PC-3 (cell line): ENCODE results near the gene HINT1. TPM values are rescaled to one million over a fixed set of nuclear protein-coding genes. Genes with fewer than 3 reads are reported as not detected.

Experiments
- ATAC-seq: fragments of 200-7000 bp; cut with Tn5 transposase; 2 replicates; pipeline ENCODE4 v1.9.1; 2020; ENCODE audit warnings: mild to moderate bottlenecking, moderate library complexity
- BruUV-seq: library from RNA; stranded (reverse); fragments of 400-500 nt; replicated peaks from 2 replicates; lab custom pipeline; 2021; lab: Mats Ljungman, UMichigan
- CTCF ChIA-PET: fragments of 300-600 bp; sonication (Branson Sonifier 250); formaldehyde crosslinking; loops from one replicate; lab custom pipeline; 2022; ENCODE audit warnings: antibody characterized with exemption; lab: Charles Lee
- POLR2A ChIA-PET: fragments of 300-600 bp; sonication (Branson Sonifier 250); formaldehyde crosslinking; loops from one replicate; lab custom pipeline; 2022; ENCODE audit warnings: antibody characterized with exemption; ENCODE audit not compliant: unreplicated experiment; lab: Charles Lee
- DNase-seq: peaks from one replicate; pipeline ENCODE4 v3.0.0-alpha.2; 2015
- H2AFZ ChIP-seq: fragments of 300-600 bp; sonication (generic); 2 replicates; pipeline ENCODE4 v1.6.0; 2016; ENCODE audit warnings: antibody characterized with exemption, low read length
- H3F3A ChIP-seq: fragments of 300-600 bp; sonication (generic); one replicate; pipeline ENCODE4 v1.6.0; 2017; ENCODE audit warnings: antibody characterized with exemption, low read length, control low read depth, mild to moderate bottlenecking; ENCODE audit not compliant: unreplicated experiment
- H3K27ac ChIP-seq: fragments of 300-600 bp; sonication (generic); 2 replicates; pipeline ENCODE4 v1.5.1; 2016; ENCODE audit warnings: mild to moderate bottlenecking, low read length
- H3K27me3 ChIP-seq: fragments of 300-600 bp; sonication (generic); 2 replicates; pipeline ENCODE4 v1.6.1; 2016; ENCODE audit warnings: low read length, mixed read lengths
- H3K36me3 ChIP-seq: fragments of 300-600 bp; sonication (generic); 2 replicates; pipeline ENCODE4 v1.6.1; 2016; ENCODE audit warnings: low read depth, mixed run types, low read length, mixed read lengths
- H3K4me1 ChIP-seq: fragments of 300-600 bp; sonication (generic); 2 replicates; pipeline ENCODE4 v1.5.1; 2016; ENCODE audit warnings: low read length; ENCODE audit not compliant: insufficient read depth
- H3K4me2 ChIP-seq: fragments of 300-600 bp; sonication (generic); 2 replicates; pipeline ENCODE4 v1.6.0; 2016; ENCODE audit warnings: low read length
- H3K4me3 ChIP-seq: fragments of 300-600 bp; sonication (generic); 2 replicates; pipeline ENCODE4 v1.5.1; 2016; ENCODE audit warnings: mild to moderate bottlenecking, low read length, mixed read lengths
- H3K79me2 ChIP-seq: fragments of 300-600 bp; sonication (generic); 2 replicates; pipeline ENCODE4 v1.6.1; 2017; ENCODE audit warnings: low read length, mixed read lengths
- H3K9ac ChIP-seq: fragments of 300-600 bp; sonication (generic); 2 replicates; pipeline ENCODE4 v1.6.0; 2016; ENCODE audit warnings: mild to moderate bottlenecking, low read length
- H3K9me2 ChIP-seq: fragments of 300-600 bp; sonication (generic); replicated peaks from 2 replicates; pipeline ENCODE4 v1.6.1; 2016; ENCODE audit warnings: mixed run types, low read length, mixed read lengths
- H3K9me3 ChIP-seq: fragments of 300-600 bp; sonication (generic); 2 replicates; pipeline ENCODE4 v1.6.1; 2016; ENCODE audit warnings: low read length, mixed read lengths
- H4K20me1 ChIP-seq: fragments of 300-600 bp; sonication (generic); 2 replicates; pipeline ENCODE4 v1.6.1; 2016; ENCODE audit warnings: low read length, mixed read lengths
- EZH2 ChIP-seq: fragments of 300-600 bp; sonication (generic); IDR thresholded peaks from one replicate; pipeline ENCODE4 v1.6.1; 2017; ENCODE audit warnings: antibody characterized with exemption, mild to moderate bottlenecking, low read length; ENCODE audit not compliant: unreplicated experiment
- EZH2phosphoT487 ChIP-seq: fragments of 300-600 bp; sonication (generic); IDR thresholded peaks from 2 replicates; pipeline ENCODE4 v1.6.1; 2018; ENCODE audit warnings: mild to moderate bottlenecking, antibody characterized with exemption, low read length, borderline replicate concordance
- intact Hi-C: fragments of 100-400 bp; cut with micrococcal nuclease; formaldehyde crosslinking; loops from 2 replicates; pipeline ENCODE4 v1.9.0; 2023
- total RNA-seq: library from RNA; depleted of rRNA; stranded (reverse); fragments of >200 nt; gene quantifications from 2 replicates; pipeline ENCODE4 v1.2.3, GENCODE V29; 2014
- TF ChIP-seq, protein P1 (sequence below): fragments of 300-600 bp; sonication (generic); conservative IDR thresholded peaks from 2 replicates; pipeline ENCODE4 v1.5.1; 2017; ENCODE audit warnings: antibody characterized with exemption, low read depth, mild to moderate bottlenecking, low read length

The HINT1 gene
- total RNA-seq, 1 experiment from 2014 or later, result 243 TPM

DNA sequence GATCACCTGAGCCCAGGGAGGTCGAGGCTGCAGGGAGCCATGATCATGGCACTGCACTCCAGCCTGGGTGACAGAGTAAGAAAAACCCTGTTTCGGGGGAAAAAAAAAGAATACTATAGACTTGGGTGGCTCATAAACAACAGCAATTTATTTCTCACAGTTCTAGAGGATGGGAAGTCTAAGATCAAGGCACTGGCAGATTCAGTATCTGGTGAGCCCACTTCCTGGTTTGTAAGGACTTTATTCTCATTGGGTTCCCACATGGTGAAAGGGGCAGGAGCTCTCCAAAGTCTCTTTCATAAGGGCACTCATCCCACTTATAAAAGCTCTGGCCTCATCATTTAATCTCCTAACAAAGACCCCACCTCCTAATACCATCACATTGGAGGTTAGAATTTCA is 8.7 kb downstream of the HINT1 start:
- no peak for DNase-seq
- no peak overlapping the region for H2AFZ ChIP-seq
- POLR2A ChIA-PET, result no interaction called here
- no peaks in the 10 kb centered on the region for H3K27me3 ChIP-seq
- H3K9ac ChIP-seq, result no peak overlapping the region
- H3K4me2 ChIP-seq, result no peak overlapping the region
- no peak overlapping the region for H3K27ac ChIP-seq
- intact Hi-C loops, result no loop called here
- H3K9me2 ChIP-seq, result no peaks in the 10 kb centered on the region
- peaks cover 17% of the 10 kb centered on the region for H3K79me2 ChIP-seq
- ATAC-seq, result no peak
- H3F3A ChIP-seq, result no peaks in the 10 kb centered on the region
- CTCF ChIA-PET, result no interaction called here
- no peaks in the 10 kb centered on the region for H3K4me1 ChIP-seq
- H3K36me3 ChIP-seq, result peaks cover 24% of the 10 kb centered on the region
- BruUV-seq, result no TSS peak
- H4K20me1 ChIP-seq, result no peaks in the 10 kb centered on the region
- no peak for TF ChIP-seq EZH2
- TF ChIP-seq, protein P1, sequence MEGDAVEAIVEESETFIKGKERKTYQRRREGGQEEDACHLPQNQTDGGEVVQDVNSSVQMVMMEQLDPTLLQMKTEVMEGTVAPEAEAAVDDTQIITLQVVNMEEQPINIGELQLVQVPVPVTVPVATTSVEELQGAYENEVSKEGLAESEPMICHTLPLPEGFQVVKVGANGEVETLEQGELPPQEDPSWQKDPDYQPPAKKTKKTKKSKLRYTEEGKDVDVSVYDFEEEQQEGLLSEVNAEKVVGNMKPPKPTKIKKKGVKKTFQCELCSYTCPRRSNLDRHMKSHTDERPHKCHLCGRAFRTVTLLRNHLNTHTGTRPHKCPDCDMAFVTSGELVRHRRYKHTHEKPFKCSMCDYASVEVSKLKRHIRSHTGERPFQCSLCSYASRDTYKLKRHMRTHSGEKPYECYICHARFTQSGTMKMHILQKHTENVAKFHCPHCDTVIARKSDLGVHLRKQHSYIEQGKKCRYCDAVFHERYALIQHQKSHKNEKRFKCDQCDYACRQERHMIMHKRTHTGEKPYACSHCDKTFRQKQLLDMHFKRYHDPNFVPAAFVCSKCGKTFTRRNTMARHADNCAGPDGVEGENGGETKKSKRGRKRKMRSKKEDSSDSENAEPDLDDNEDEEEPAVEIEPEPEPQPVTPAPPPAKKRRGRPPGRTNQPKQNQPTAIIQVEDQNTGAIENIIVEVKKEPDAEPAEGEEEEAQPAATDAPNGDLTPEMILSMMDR, result no peak
- TF ChIP-seq EZH2phosphoT487, result no peak
- H3K4me3 ChIP-seq, result no peak overlapping the region
- H3K9me3 ChIP-seq, result no peaks in the 10 kb centered on the region

- no peaks in the 10 kb centered on the region for H3F3A ChIP-seq
- intact Hi-C loops, result no loop called here
- H2AFZ ChIP-seq, result no peak overlapping the region
- BruUV-seq, result no TSS peak
- H3K9ac ChIP-seq, result no peak overlapping the region
- no peak overlapping the region for H3K4me2 ChIP-seq
- ChIA-PET POLR2A (no interaction called here), CTCF (no interaction called here)
- no peak for TF ChIP-seq EZH2phosphoT487
- TF ChIP-seq EZH2, result no peak
- TF ChIP-seq, protein P1, result no peak
- H3K9me3 ChIP-seq, result no peaks in the 10 kb centered on the region
- no peaks in the 10 kb centered on the region for H3K79me2 ChIP-seq
- H3K4me3 ChIP-seq, result no peak overlapping the region
- no peaks in the 10 kb centered on the region for H4K20me1 ChIP-seq
- H3K27ac ChIP-seq, result no peak overlapping the region
- ATAC-seq (no peak), DNase-seq (no peak)
- H3K9me2 ChIP-seq, result no peaks in the 10 kb centered on the region
- H3K36me3 ChIP-seq, result no peaks in the 10 kb centered on the region
- H3K4me1 ChIP-seq, result no peaks in the 10 kb centered on the region
- no peaks in the 10 kb centered on the region for H3K27me3 ChIP-seq
Observed at GRCh38 chr5:131151216-131151615, 13.8 kb downstream of the HINT1 start.

GRCh38 chr5:131150408-131150807 is 14.6 kb downstream of the HINT1 start:
- ChIA-PET POLR2A (no interaction called here), CTCF (no interaction called here)
- Histone ChIP-seq H3K4me1 (no peaks in the 10 kb centered on the region), H3K9me3 (no peaks in the 10 kb centered on the region), H3K4me3 (no peak overlapping the region), H2AFZ (no peak overlapping the region), H3K9me2 (no peaks in the 10 kb centered on the region), H3K79me2 (no peaks in the 10 kb centered on the region), H3K4me2 (no peak overlapping the region), H3K9ac (no peak overlapping the region), H3F3A (no peaks in the 10 kb centered on the region), H3K36me3 (no peaks in the 10 kb centered on the region), H4K20me1 (no peaks in the 10 kb centered on the region), H3K27me3 (no peaks in the 10 kb centered on the region), H3K27ac (no peak overlapping the region)
- no TSS peak for BruUV-seq
- intact Hi-C loops, result no loop called here
- TF ChIP-seq, protein P1, result no peak
- ATAC-seq, result no peak
- no peak for DNase-seq
